SHP77 (cell line): Measurements from ENCODE around the gene RBM24.
"Not testable (repeated sequence)": the region's sequence is repeated elsewhere in the genome, so short reads cannot be mapped to it uniquely, and the experiment has no call there.

ENCODE experiments used
- DNase-seq, 2 experiments: peaks; one replicate each; lab custom pipeline; 2025; lab: John Stamatoyannopoulos, UW

The RBM24 gene

DNA sequence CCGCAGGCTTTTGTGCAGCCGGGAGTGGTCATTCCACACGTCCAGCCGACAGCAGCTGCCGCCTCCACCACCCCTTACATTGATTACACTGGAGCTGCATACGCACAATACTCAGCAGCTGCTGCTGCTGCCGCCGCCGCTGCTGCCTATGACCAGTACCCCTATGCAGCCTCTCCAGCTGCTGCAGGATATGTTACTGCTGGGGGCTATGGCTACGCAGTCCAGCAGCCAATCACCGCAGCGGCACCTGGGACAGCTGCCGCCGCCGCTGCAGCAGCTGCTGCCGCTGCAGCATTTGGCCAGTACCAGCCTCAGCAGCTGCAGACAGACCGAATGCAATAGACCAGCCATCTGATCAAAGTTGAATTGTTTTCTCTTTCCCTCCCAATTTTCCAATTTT lies 10.6 kb downstream of the RBM24 start:
- peak; percentile 52 to 79 for DNase-seq

DNA sequence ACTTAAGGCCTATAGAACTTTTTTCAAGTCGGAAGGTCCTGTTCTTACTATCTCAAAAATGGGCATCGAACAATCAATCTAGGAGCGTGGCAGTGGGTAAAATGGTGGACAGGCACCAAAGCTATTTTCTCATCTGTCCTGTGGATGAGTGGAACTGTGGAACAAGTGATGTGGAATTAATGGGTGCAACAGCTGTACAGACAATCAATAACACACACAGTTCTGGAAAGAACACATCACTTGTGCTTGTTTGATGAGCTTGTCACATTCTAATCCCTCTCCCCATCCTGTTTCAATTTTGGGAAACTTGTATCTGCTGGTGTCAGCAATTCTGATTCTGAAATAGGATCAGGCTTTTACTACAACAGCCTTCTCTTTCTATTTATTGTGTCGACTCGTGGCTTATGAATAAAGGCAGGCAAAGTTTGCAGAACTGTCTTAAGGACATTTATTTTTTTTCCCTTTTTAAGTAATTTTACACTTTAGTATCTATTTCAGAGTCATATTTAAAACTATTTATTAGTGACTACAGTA lies 11.5 kb downstream of the RBM24 start:
- DNase-seq = no peak

DNA sequence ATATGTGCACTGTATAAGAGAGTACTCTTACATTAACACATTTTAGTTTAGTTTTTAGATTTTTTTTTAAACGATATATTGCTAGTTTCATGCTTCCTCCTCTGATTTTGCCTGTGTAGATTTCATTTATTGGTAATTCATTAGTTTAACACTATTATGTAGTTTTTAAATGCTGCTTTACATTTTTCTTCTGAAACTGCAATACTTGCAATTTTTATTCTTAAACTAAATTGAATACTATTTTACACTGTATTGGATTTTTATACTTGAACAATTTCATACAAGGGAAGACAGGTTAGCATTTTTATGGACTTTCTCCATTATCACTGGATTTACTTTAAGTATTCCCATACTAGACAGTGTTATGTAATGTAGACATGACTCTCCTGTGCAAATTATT lies 12.2 kb downstream of the RBM24 start:
- no peak for DNase-seq

DNA sequence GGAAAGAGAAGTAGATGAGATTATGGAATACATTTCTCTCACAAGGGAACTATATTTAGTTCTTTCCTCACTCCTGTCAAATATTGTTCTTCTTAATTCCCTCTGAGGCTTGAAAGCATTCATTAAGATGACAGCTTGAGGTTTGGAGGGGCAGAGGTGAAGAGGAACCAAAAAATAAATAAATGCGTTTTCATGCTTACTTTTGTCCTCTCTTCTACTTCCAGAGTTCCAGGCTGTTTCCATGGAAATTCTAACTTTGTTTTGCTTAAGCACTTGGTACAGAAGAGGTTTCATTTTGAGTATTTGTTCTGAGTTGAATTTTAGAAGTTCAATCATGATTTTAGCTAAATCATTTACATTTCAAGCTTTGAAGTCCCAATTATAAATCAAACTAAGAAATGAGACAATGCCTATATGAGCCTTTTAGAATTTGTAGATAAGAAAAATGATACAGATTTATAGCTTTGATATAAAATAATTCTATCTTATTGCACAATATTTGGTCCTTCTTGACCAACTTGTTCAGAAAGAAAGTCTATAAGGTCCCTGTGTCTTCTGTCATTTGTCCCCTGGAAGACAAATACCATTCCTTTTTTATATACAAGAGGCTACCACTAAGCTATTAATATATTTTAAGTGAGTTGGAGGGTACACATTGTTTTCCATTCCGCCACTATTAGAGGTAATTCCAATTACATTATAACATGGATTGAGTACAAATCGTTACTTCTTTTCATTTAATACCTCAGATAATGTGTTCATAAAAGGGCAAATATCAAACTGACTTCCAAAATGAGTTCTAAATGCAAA lies 16.3 kb downstream of the RBM24 start:
- DNase-seq = no peak

DNA sequence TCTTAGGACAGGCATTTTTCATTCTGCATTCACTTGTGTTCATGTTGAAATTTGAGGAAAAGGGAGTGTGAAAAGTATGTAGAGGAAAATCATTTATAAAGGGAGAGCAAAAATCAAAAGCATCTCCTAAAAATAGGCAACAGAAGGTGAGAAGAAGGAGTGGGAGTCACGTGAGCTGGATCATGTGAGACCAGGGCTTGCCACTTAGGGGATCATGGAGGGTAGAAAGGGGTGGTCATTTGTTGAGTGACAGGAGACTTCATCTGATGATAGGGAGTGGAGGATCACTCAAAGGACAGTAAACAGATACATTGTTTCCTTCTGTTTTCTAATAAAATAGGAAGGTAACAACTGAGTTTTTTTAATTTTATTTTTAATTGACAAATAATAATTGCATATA lies 17.1 kb downstream of the RBM24 start:
- DNase-seq = no peak

DNA sequence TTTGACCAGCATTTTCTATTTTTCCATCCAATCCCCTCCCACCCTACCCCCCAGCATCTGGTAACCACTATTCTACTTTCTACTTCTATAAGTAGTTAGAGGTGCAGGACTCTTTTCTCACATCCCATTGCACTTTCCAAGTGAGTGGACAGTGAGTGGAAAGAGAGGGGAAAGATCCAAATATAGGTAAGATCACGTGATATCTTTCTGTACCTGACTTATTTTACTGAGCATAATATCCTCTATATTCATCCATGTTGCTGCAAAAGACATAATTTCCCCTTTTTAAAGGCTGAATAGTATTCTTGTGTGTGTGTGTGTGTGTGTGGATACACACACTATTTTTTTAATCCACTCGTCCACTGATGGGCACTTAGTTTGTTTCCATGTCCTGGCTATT lies 18.1 kb downstream of the RBM24 start:
- DNase-seq = no peak

DNA sequence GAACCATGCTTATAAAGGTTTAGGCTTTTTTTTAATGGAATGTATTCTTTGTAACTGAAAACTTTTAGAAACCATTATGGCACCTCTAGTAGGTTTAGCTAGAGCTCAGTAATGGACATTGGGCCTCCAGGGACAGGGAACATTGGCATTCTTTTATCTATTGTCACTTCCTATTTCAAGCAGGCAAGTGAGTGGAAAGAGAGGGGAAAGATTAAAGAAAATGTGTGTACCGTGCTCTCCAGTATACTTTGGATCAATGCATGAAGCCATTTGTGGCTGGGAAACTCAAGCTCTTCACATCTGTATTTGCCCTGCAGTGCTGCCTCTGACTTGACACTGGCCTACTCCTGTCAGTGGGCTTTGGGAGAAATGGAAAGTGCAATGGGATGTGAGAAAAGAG lies 18.6 kb downstream of the RBM24 start:
- no peak for DNase-seq

DNA sequence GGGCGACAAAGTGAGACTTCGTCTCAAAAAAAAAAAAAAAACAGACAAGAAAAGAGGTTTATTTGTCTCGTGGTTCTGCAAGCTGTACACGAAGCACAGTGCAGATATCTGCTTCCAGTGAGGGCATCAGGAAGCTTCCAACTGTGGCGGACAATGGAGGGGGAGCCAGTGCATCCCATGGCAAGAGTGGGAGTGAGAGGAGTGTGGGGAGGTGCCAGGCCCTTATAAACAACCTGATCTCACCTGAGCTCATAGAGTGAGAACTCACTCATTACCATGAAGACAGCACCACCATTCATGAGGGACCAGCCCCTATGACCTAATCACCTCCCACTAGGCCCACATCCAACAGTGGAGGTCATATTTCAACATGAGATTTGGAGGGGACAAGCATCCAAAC lies 19.5 kb downstream of the RBM24 start:
- no peak for DNase-seq

DNA sequence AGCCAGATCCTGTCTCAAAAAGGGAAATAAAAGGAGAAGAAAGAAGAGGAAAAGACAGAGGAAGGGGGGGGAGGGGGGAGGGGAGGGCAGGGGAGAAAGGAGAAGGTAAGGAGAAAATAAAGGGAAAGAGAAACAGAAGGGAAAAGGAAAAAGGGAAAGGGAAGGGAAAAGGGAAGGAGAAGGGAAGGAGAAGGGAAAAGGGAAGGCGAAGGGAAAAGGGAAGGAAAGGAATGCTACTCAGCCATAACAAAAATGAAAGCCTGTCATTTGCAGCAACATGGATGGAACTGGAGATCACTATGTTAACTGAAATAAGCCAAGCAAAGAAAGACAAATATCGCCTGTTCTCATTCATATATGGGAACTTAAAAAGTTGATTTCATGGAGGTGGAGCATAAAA lies 22.3 kb downstream of the RBM24 start:
- no peak for DNase-seq

DNA sequence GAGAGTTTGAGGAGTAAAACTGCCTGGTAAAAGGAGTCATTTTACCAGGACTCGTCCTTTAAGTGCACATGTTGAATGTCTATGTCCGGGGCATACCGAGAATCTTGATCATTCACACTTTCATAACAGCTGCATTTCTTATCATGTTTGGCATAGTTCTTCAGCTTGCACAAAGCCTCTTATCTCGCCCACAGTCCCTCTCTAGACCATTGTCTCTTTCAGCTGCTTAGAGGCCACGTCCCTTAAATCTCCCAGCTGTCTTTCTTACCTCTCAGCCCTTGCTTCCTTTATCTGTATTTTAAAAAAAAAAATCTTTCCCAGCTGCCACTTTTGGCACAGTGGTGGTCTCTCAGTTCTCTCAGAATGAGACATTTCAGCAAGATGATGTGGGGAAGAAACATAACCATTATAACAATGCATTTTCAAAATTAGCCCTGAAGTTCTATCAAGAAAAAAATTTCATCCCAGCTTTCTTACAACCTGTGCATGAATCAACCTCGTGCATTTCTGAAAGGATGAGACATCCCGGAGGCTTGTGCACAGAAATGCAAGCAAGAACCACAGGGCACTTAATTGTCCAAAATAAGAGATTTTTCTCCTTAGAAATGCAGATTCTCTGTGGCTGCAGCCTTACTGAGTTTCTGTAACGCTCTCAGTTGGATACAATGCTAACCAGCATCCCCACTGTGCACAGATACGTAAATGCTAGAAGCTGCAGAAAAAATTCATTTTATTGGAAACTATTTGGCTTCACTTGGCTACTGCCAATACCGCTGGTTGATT lies 24.2 kb downstream of the RBM24 start:
- DNase-seq = no peak

DNA sequence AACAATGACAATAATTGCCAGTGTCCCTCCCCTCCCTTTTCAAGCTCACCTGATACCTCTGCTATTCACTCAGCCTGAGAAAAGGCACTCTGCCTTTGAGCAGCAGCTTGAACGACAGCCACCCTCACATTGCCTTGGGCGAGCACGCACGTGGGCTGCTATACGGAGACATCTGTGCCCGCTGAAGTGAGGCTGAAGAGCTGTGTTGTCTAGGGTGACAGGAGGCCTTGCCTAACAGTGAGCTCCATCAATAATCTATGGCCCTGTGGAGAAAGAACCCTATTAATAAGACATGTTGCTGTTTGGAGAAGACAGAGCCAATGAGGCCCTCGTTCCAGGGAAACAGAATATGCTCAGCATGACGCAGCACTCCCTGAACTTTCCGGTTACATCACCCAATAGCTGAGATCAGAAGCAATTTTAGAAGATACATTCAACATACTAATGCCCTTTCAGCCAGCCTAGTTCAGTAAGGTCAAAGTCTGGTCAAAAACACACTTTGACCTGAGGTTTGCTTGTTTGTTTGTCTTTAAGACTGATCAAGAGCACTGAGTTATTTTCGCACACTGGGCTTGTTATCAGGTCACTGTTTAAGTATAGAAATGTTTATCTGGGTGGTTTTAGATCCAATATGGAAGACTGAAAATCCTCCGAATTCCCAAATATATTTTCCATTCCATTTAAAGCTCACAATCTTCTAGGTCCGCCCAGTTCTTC lies 30.6 kb downstream of the RBM24 start:
- DNase-seq = peak in 1 of 2 experiments; percentile 20

DNA sequence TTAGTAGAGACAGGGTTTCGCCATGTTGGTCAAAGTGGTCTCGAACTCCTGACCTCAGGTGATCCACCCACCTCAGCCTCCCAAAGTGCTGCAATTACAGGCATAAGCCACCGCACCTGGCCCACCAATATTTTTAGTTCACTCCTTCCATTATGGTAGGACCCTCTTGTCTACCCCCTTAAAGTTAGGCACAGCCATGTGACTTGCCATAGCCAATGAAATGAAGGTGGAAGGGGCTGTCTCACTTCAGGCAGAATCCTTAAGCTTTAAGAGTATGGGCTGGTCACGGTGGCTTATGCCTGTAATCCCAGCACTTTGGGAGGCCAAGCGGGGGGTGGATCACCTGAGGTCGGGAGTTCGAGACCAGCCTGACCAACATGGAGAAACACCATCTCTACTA lies 32.1 kb downstream of the RBM24 start:
- DNase-seq = not testable (repeated sequence)

DNA sequence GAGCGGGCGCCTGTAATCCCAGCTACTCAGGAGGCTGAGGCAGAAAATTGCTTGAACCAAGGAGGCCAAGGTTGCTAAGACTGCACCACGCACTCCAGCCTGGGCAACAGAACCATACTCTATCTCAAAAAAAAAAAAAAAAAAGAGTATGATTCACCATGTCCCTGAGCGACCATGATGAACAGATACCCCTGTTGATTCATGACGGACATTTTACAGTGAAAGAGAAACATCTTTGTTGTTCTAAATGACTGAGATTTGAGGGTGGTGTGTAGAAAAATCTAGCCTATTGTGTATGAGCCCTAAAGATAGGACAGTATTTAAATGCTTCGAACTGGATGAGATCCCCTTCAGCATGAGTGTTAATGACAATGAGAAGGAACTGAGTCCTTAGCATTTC lies 32.8 kb downstream of the RBM24 start:
- no peak for DNase-seq

DNA sequence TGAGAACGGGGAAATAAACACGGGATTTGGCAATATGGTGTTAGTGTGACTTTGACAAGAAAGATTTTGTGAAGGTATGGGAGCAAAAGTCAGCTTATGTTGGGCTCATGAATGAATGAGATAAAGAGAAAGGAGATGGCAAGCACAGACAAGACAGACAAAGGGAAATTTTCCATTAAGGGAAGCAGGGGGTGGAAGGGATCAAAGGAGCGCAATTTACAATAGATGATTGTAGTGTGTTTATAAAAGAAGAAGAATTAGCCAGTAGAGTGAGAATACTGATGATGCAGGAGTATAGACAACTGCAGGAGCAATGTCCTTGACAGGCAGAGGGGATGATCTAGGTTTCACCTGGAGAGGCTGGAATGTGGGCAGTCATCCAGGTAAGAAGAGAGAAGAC lies 34.1 kb downstream of the RBM24 start:
- no peak for DNase-seq

DNA sequence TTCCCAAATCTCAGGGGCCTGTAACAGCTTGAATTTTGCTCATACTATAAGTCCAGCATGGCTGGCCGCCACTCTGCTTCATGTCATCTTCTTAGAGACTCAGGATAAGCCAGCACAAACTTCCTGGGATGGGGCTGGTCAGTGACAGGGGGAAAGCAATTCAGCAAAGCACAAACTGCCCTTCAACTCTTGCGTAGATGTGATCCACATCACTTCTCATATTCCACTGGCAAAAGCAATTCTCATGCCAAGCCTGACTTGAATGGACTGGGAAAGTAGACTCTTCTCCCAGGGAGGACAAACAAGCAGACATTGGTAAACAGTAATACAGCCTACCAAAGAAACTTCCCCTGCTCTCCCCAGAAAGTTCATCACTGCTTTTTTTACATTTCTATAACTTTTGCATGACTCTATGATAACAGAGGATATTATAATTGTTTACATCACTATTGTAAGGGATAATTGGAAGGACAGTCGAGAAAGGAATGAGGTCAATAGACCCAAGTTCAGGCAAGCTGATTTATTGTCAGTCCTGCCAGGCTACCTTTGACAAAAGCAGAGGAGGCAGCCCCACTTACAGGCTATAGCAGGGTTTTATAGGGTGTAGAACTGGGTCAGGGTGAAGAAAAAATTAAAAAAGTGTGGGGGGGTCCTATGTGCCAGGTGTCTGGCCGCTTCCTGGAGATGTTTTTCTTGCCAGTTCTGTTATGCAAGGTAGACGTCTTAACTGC lies 37.4 kb downstream of the RBM24 start:
- DNase-seq = no peak

DNA sequence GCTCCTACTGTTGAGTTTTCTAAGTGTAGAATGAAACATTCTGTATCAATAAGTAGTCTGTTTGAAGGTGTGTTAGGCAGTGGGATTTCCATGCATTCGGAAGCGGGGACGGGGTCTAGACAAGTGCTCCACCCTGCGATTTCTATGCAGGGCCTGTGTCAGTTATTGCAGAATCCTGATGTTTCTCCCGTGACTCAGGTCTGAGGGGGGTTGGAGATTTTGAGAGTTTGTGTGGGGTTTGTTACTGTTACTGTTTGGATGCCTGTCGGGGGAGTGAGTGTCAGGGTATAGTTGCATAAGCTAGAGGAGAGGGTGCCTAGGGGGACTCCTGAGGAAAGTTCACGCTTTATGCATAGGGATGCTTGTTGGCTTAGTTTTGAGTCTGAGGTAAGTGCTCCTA lies 39.1 kb downstream of the RBM24 start:
- not testable (repeated sequence) for DNase-seq

DNA sequence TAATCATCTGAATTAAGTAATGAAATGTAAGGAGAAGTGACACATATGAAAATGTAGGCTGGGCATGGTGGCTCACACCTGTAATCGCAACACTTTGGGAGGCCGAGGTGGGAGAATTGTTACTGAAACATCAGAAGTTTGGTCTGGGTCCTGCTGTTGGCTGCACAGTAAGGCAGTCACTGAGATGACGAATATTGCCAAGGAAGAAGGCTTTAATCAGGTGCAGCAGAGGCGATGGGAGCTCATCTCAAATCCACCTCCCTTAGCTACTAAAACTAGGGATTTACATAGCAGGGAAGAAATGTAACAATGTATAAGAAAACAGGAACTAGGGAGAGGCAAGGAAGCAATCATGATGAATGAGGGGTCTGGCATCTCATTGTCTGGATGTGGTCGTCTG lies 50.1 kb downstream of the RBM24 start:
- DNase-seq = no peak

DNA sequence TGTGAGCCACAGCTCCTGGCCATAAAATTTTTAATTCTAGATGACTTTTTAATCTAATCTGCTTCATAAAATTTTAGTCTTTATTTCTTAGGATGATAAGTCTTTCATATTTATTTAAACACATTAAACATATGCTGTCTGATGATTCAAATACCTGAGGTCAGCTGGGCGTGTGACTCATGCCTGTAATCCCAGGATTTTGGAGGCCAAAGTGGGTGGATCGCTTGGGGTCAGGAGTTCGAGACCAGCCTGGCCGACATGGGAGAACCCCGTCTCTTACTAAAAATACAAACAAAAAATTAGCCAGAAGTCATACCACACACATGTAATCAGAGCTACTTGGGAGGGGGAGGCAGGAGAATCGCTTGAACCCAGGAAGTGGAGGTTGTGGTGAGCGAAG lies 53.1 kb downstream of the RBM24 start:
- DNase-seq = no peak

DNA sequence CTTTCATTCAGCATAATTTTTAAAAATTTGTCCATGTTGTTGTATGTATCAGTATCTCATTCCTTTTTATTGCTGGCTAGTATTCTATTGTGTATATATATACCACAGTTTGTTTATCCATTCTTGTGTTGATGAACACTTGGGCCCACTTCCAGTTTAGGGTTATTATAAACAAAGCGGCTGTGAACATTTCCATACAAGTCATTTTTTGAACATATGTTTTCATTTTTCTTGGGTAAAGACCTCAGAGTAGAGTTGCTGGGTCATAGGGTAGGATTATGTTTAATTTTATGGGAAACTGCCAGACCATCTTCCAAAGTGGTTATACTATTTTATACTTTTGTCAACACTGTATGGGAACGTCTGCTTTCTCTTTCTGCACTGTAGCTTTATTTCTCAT lies 55.3 kb downstream of the RBM24 start:
- DNase-seq = no peak

DNA sequence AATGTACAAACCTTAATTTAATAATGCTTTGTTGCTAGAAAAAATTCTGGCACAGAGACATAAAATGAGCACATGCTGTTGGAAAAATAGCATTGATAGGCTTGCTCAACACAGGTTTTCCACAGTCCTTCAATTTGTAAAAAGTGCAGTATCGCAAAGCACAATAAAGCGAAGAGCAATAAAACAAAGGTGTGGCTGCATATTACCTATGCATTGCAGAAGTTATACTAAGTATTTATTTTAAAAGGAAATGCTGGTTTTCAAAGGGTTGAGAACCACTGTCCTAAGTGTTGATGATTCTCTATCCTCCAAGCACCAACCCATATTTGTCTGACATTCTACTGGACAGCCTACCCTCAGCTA lies 58.1 kb downstream of the RBM24 start:
- no peak for DNase-seq

DNA sequence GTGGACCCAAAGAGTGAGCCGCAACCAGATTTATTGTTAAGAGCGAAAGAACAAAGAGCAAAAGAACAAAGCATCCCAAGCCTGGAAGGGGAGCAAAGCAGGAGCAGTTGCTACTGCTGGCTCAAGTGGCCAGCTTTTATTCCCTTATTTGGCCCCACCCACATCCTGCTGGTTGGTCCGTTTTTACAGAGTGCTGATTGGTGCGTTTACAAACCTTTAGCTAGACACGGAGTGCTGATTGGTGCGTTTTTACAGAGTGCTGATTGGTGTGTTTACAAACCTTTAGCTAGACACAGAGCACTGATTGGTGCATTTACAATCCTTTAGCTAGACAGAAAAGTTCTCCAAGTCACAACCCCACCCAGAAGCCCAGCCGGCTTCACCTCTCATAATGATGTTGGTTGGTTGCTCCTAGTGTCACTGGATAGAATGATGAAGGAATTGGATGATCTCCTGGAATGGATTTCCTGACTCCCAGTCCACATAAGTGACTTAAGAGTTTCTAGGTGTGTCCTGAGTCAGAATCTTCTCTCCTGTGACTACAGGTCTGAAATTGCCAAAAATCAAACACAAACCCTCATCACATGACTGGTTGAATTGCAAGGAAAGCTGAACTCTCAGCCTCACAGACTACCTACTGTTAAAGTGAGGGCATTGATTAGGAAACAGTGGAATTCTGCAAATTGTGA lies 60.1 kb downstream of the RBM24 start:
- DNase-seq = no peak
